Nephron progenitor cell (in vitro differentiated cells): Measurements from ENCODE around the gene CPOX.

Experiments
- DNase-seq: peaks from one replicate; pipeline ENCODE4 v3.0.0; 2021
- H3K27ac Mint-ChIP-seq: 2 replicates; pipeline ENCODE4 v1.8.0; 2021; ENCODE audit warnings: mild to moderate bottlenecking, moderate library complexity, mixed read lengths
- H3K27me3 Mint-ChIP-seq: 2 replicates; pipeline ENCODE4 v1.8.0; 2021; ENCODE audit warnings: mild to moderate bottlenecking, low read depth, mixed read lengths; ENCODE audit not compliant: poor library complexity
- H3K36me3 Mint-ChIP-seq: 2 replicates; pipeline ENCODE4 v1.8.0; 2021; ENCODE audit warnings: low read depth, mixed read lengths
- H3K4me1 Mint-ChIP-seq: 2 replicates; pipeline ENCODE4 v1.8.0; 2021; ENCODE audit warnings: mixed read lengths
- H3K4me3 Mint-ChIP-seq: 2 replicates; pipeline ENCODE4 v1.8.0; 2021; ENCODE audit warnings: mild to moderate bottlenecking, moderate library complexity, mixed read lengths
- H3K9me3 Mint-ChIP-seq: 2 replicates; pipeline ENCODE4 v1.8.0; 2021; ENCODE audit warnings: mild to moderate bottlenecking, moderate library complexity, mixed read lengths
- TF ChIP-seq, protein P1 (sequence below): fragments of 200-600 bp; sonication (generic); IDR thresholded peaks from 2 replicates; pipeline ENCODE4 v1.5.0; 2021; ENCODE audit warnings: antibody characterized with exemption

The CPOX gene

GRCh38 chr3:98542623-98543022 lies 50.8 kb downstream of the CPOX start:
- no peaks in the 10 kb centered on the region for H3K4me1 Mint-ChIP-seq

GRCh38 chr3:98541695-98542094 lies 51.7 kb downstream of the CPOX start:
- DNase-seq, result no peak
- Mint-ChIP-seq H3K27me3 (no peaks in the 10 kb centered on the region), H3K9me3 (no peaks in the 10 kb centered on the region), H3K27ac (no peak overlapping the region), H3K4me3 (no peak overlapping the region), H3K36me3 (no peaks in the 10 kb centered on the region), H3K4me1 (no peaks in the 10 kb centered on the region)
- TF ChIP-seq, protein P1, sequence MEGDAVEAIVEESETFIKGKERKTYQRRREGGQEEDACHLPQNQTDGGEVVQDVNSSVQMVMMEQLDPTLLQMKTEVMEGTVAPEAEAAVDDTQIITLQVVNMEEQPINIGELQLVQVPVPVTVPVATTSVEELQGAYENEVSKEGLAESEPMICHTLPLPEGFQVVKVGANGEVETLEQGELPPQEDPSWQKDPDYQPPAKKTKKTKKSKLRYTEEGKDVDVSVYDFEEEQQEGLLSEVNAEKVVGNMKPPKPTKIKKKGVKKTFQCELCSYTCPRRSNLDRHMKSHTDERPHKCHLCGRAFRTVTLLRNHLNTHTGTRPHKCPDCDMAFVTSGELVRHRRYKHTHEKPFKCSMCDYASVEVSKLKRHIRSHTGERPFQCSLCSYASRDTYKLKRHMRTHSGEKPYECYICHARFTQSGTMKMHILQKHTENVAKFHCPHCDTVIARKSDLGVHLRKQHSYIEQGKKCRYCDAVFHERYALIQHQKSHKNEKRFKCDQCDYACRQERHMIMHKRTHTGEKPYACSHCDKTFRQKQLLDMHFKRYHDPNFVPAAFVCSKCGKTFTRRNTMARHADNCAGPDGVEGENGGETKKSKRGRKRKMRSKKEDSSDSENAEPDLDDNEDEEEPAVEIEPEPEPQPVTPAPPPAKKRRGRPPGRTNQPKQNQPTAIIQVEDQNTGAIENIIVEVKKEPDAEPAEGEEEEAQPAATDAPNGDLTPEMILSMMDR, result no peak

More at GRCh38 chr3:98542623-98543022, 50.8 kb downstream of the CPOX start:
- Mint-ChIP-seq H3K27me3 (no peaks in the 10 kb centered on the region), H3K27ac (no peak overlapping the region), H3K36me3 (no peaks in the 10 kb centered on the region), H3K4me3 (no peak overlapping the region), H3K9me3 (no peaks in the 10 kb centered on the region)
- DNase-seq, result no peak
- TF ChIP-seq, protein P1, result no peak

GRCh38 chr3:98540346-98540745 lies 53.1 kb downstream of the CPOX start:
- DNase-seq, result no peak
- no peaks in the 10 kb centered on the region for H3K36me3 Mint-ChIP-seq
- H3K27ac Mint-ChIP-seq, result no peak overlapping the region
- no peaks in the 10 kb centered on the region for H3K9me3 Mint-ChIP-seq
- no peaks in the 10 kb centered on the region for H3K4me1 Mint-ChIP-seq
- TF ChIP-seq, protein P1, result no peak
- H3K4me3 Mint-ChIP-seq, result no peak overlapping the region
- H3K27me3 Mint-ChIP-seq, result no peaks in the 10 kb centered on the region

- H3K4me3 Mint-ChIP-seq, result no peak overlapping the region
- no peaks in the 10 kb centered on the region for H3K4me1 Mint-ChIP-seq
- no peaks in the 10 kb centered on the region for H3K36me3 Mint-ChIP-seq
- TF ChIP-seq, protein P1, result no peak
- no peaks in the 10 kb centered on the region for H3K27me3 Mint-ChIP-seq
- H3K9me3 Mint-ChIP-seq, result no peaks in the 10 kb centered on the region
- H3K27ac Mint-ChIP-seq, result no peak overlapping the region
- no peak for DNase-seq
Observed at GRCh38 chr3:98536456-98537017, 56.9 kb downstream of the CPOX start.

DNA sequence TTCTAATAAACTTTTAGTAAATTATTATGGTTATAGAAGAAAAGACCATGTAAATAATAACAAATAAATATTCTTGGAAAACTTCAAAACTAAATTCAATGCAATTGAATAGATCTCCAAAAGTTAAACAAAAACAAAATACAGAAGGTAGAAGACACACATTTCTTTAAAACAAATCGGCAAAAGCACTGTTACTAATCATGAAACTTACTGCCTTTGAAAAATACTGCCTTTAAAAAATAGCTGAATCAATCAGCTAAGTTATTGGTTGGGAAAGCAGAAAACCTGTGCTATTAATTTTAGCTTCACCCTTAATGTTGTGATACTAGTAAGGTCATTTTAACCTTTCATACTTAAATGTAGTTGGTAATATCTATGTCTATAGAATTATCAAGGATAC lies 58.7 kb downstream of the CPOX start:
- no peak for DNase-seq
- Mint-ChIP-seq H3K27ac (no peak overlapping the region), H3K27me3 (no peaks in the 10 kb centered on the region), H3K9me3 (no peaks in the 10 kb centered on the region), H3K4me1 (peaks cover 4% of the 10 kb centered on the region), H3K36me3 (no peaks in the 10 kb centered on the region), H3K4me3 (no peak overlapping the region)
- TF ChIP-seq, protein P1, result no peak

GRCh38 chr3:98534168-98534567 lies 59.2 kb downstream of the CPOX start:
- H3K9me3 Mint-ChIP-seq, result no peaks in the 10 kb centered on the region
- no peak for DNase-seq
- H3K27ac Mint-ChIP-seq, result no peak overlapping the region
- no peaks in the 10 kb centered on the region for H3K36me3 Mint-ChIP-seq
- no peaks in the 10 kb centered on the region for H3K27me3 Mint-ChIP-seq
- H3K4me3 Mint-ChIP-seq, result no peak overlapping the region
- H3K4me1 Mint-ChIP-seq, result peaks cover 8% of the 10 kb centered on the region
- TF ChIP-seq, protein P1, result no peak
